Middle frontal gyrus (tissue), 1 donor: ENCODE data around the gene FCGR3B.
"Not testable (repeated sequence)": the region's sequence is repeated elsewhere in the genome, so short reads cannot be mapped to it uniquely, and the experiment has no call there.

Experiments
- DNase-seq: peaks from one replicate; pipeline ENCODE4 v3.0.0-alpha.2; 2015; ENCODE audit warnings: low spot score; ENCODE audit errors: extremely low spot score

The FCGR3B gene

GRCh38 chr1:161639203-161639602 is 8.2 kb upstream of the FCGR3B start:
- DNase-seq, result not testable (repeated sequence)

- DNase-seq, result not testable (repeated sequence)
Measured at GRCh38 chr1:161638251-161638993, 7.4 kb upstream of the FCGR3B start.

DNA sequence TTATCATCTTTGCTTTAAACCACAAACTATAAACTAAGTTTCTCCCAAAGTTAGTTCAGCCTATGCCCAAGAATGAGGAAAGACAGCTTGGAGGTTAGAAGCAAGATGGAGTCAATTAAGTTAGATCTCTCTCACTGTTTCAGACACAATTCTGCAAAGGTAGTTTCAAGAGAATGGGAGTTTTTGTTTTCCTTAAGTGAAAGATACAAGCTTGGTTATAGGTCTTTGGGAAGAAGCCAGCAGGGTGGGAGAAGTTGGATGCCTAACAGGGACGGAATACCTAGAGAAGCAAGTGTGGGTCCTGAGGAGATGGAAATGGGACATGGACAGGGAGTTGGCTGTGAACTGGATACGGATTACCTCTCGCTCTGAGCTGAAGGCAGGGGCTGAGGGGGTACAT is 6.0 kb upstream of the FCGR3B start:
- not testable (repeated sequence) for DNase-seq

- not testable (repeated sequence) for DNase-seq
Measured at GRCh38 chr1:161636189-161636782, 5.3 kb upstream of the FCGR3B start.

GRCh38 chr1:161634993-161635392 is 4.0 kb upstream of the FCGR3B start:
- not testable (repeated sequence) for DNase-seq

GRCh38 chr1:161630128-161630742 is 741 bp downstream of the FCGR3B start:
- not testable (repeated sequence) for DNase-seq

DNA sequence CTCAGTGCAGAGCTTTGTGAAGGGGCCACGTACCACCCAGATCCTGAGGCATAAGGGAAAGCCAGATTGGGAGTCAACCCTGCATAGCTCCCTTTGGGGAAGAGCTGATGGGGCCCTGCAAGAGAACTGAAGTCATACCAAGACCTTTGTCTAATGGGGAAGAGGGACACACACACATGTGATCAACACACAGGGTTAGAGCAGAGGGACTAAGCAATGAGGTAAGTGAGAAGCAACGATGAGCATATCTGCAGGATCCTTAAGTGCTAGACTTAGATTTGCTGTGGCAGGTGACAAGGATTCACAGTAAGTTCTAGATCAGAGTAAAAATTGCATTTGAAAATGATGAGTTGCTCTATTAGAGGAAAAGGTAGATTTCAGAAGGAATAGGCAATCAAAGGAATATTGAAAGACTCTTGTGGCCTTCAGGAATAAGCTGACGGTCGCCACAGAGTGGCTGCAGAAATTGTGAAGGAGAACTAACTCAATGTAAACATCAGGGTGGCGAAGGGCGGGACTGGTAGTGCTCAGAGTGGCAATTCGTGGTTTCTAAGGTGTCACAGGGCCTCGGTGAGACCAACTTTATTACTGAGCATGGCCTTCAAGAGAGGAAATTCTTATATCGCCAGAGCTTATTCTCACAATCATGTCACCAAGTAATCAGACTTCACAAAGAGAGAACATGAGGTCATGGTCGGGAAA is 4.4 kb downstream of the FCGR3B start:
- DNase-seq, result not testable (repeated sequence)

DNA sequence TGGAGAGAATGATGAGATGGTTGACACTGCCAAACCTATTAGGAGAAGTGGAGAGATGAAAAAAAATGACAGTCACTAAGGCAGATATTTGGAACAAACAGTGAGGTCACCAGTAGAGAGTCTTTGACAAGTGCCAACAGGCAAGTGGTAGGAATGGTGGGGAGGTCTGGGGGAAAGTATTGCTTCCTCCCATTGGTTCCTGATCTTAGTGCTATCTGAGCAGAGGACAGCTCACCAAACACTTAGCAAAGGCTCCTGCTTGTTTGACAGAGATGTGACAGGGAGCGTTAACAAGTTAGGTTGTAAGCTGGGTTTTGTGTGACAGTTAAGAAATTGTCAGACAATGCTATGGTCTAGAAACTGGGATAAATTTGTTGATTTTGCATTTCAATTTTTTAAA is 6.4 kb downstream of the FCGR3B start:
- DNase-seq, result not testable (repeated sequence)

DNA sequence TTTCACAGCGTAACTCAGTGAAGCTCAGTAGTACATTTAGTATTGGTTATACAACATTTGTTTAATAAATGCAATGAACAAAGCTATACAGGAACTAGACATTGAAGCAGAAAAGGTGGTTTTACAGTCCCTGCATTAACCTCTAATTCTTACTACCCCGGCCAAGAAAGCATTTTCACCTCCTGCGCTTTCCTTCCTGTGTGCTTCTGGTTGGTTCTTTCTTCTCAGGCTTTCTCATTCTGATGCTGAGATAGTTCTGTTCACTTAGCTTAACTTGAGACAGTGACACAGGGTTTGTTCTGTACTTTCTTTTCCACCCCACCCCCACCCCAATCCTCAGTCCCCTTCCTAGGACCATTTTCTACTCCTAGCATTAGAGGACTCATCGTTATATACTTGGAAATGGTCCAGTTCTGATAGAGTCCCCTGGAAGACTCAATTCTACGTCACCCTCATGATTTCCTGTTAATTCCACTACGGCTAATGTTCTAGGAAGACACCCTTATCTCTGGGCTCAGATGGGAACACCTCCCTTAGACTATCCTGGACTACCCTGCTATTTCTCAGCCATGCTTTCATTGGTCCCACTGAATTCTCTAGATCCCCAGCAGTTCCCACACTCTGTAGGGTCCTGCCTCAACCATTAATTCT is 7.5 kb downstream of the FCGR3B start:
- not testable (repeated sequence) for DNase-seq

DNA sequence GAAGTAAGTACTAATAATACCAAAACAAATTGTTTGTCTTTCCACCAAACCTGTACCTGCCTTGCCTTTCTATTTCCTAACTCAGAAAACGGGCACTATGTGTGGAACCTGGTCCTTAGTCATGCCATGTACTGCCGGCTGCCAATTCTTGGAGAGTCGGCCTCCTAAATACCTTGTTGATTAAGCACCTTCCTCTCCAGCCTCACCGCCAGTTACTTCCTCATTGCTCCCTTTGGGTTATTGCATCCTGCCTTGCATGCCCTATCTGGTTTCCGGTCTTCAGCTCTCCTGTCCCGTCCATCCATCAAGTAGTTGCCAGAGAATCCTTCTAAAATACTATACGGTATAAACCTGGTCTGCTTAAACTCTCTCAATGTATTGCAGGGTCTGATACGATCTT is 8.9 kb downstream of the FCGR3B start:
- DNase-seq, result not testable (repeated sequence)

- peak; percentile 64 for DNase-seq
Measured at GRCh38 chr1:161621181-161622000, 9.6 kb downstream of the FCGR3B start.

GRCh38 chr1:161620399-161620798 is 10.6 kb downstream of the FCGR3B start:
- not testable (repeated sequence) for DNase-seq

GRCh38 chr1:161618517-161618916 is 12.5 kb downstream of the FCGR3B start:
- DNase-seq, result not testable (repeated sequence)

GRCh38 chr1:161616417-161616816 is 14.6 kb downstream of the FCGR3B start:
- DNase-seq, result not testable (repeated sequence)

DNA sequence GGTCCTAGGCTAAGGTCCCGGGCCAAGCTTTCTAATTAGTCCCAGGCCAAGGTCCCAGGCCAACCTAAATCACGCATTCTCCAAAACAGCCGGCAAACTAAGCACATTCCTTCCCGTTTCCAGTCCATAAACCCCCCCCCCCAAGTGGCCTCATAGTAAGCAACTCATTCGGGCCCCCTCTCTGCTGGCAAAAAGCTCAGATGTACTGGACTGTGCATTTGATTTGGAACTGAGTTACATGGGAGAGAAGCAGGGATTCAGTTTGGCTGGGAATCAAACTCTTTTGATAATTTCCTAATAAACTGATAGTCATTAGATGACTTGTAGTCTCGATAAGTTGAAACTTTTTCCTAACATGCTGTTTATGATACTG is 17.8 kb downstream of the FCGR3B start:
- DNase-seq, result not testable (repeated sequence)

GRCh38 chr1:161612322-161613141 is 18.4 kb downstream of the FCGR3B start:
- peak; percentile 81 for DNase-seq

GRCh38 chr1:161611866-161612321 is 19.1 kb downstream of the FCGR3B start:
- DNase-seq, result not testable (repeated sequence)

DNA sequence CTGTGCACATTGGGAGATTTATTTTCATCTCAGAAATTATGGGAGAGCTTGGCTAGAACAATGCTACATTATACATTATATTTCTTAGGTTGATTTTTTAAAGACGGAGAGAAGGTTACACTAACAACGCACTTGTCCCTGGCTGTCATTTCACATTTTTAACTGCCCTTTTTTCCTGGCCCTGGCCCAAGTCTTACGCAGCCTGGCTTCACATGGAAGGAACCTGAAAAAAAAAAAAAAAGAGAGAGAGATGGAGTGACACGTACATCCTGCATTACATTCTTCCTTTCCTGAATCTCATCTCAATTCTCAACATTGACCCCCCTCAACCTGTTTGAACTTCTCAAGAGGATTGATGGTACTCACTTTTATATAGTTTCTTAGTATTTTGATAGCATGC is 20.8 kb downstream of the FCGR3B start:
- not testable (repeated sequence) for DNase-seq

GRCh38 chr1:161606541-161607336 is 24.2 kb downstream of the FCGR3B start:
- not testable (repeated sequence) for DNase-seq
